ENCODE measurements around the gene B3GALNT1.
A peak's percentile ranks its signal among the peaks of the same experiment; 100 is the strongest.
"Not testable (repeated sequence)": the region's sequence is repeated elsewhere in the genome, so short reads cannot be mapped to it uniquely, and the experiment has no call there.

The B3GALNT1 gene

GRCh38 chr3:161049683-161050248 is 55.4 kb downstream of the B3GALNT1 start:
- H3K4me3 ChIP-seq = no peak overlapping the region
- no peaks in the 10 kb centered on the region for H3K36me3 ChIP-seq
- H4K20me1 ChIP-seq = no peaks in the 10 kb centered on the region
- peaks cover 0 to 8% (median 0%) of the 10 kb centered on the region in 11 experiments; a peak in 2 of 22 replicates for H3K9me3 ChIP-seq (replicated peaks in 1 of 11)
- H3K4me2 ChIP-seq = peak overlapping the region in 1 of 11 experiments; percentile 28; a peak in 2 of 22 replicates
- H3K27me3 ChIP-seq = no peaks in the 10 kb centered on the region
- H3K9ac ChIP-seq = no peak overlapping the region
- no peak overlapping the region for H3K27ac ChIP-seq
- peaks cover 0 to 44% (median 0%) of the 10 kb centered on the region in 10 experiments; a peak in 7 of 20 replicates for H3K4me1 ChIP-seq
- TF ChIP-seq Cebpa-rat (IDR thresholded peaks at IDR 0.05) = no peak

GRCh38 chr3:161043336-161044035 is 61.7 kb downstream of the B3GALNT1 start:
- Histone ChIP-seq H3K4me3 (no peak overlapping the region), H3K4me1 (peaks cover 0 to 35% (median 7%) of the 10 kb centered on the region in 10 experiments; a peak in 8 of 20 replicates), H3K36me3 (no peaks in the 10 kb centered on the region), H3K27me3 (no peaks in the 10 kb centered on the region), H3K4me2 (peak overlapping the region in 6 of 11 experiments; percentile 4 to 52 (median 32); a peak in 9 of 22 replicates), H3K27ac (peak overlapping the region in 5 of 11 experiments; percentile 14 to 58 (median 36); a peak in 7 of 22 replicates), H3K9me3 (replicated peaks in 1 of 11) (peaks cover 0 to 14% (median 0%) of the 10 kb centered on the region in 11 experiments; a peak in 3 of 22 replicates), H3K9ac (no peak overlapping the region; a peak in 2 of 22 replicates), H4K20me1 (no peaks in the 10 kb centered on the region)
- TF ChIP-seq Cebpa-rat (IDR thresholded peaks at IDR 0.05) = no peak

GRCh38 chr3:161042023-161042501 is 63.1 kb downstream of the B3GALNT1 start:
- no peaks in the 10 kb centered on the region for H3K36me3 ChIP-seq

GRCh38 chr3:161038725-161039124 is 66.4 kb downstream of the B3GALNT1 start:
- peaks cover 0 to 14% (median under 1%) of the 10 kb centered on the region in 11 experiments; a peak in 8 of 22 replicates for H3K9me3 ChIP-seq (replicated peaks in 1 of 11)
- H3K27me3 ChIP-seq = no peaks in the 10 kb centered on the region
- TF ChIP-seq Cebpa-rat (IDR thresholded peaks at IDR 0.05) = no peak
- no peaks in the 10 kb centered on the region for H3K36me3 ChIP-seq
- H3K4me2 ChIP-seq = peak overlapping the region in 3 of 11 experiments; percentile 4 to 41 (median 36); a peak in 5 of 22 replicates
- no peak overlapping the region for H3K9ac ChIP-seq
- H3K4me3 ChIP-seq = no peak overlapping the region
- peak overlapping the region in 4 of 11 experiments; percentile 41 to 87 (median 62); a peak in 5 of 22 replicates for H3K27ac ChIP-seq
- H3K4me1 ChIP-seq = peaks cover 0 to 75% (median 31%) of the 10 kb centered on the region in 10 experiments; a peak in 18 of 20 replicates
- no peaks in the 10 kb centered on the region for H4K20me1 ChIP-seq

More at GRCh38 chr3:161042023-161042501, 63.1 kb downstream of the B3GALNT1 start:
- Histone ChIP-seq H3K9me3 (replicated peaks in 1 of 11) (peaks cover 0 to 14% (median 0%) of the 10 kb centered on the region in 11 experiments; a peak in 6 of 22 replicates), H3K9ac (no peak overlapping the region; a peak in 1 of 22 replicates), H3K27ac (peak overlapping the region in 3 of 11 experiments; percentile 27 to 58 (median 57); a peak in 6 of 22 replicates), H3K4me1 (peaks cover 0 to 49% (median 10%) of the 10 kb centered on the region in 10 experiments; a peak in 11 of 20 replicates), H4K20me1 (no peaks in the 10 kb centered on the region), H3K4me2 (peak overlapping the region in 4 of 11 experiments; percentile 3 to 52 (median 32); a peak in 5 of 22 replicates), H3K4me3 (no peak overlapping the region), H3K27me3 (no peaks in the 10 kb centered on the region)
- no peak for TF ChIP-seq Cebpa-rat (IDR thresholded peaks at IDR 0.05)

GRCh38 chr3:161035711-161036110 is 69.4 kb downstream of the B3GALNT1 start:
- peak overlapping the region in 10 of 11 experiments; percentile 9 to 83 (median 68); a peak in 15 of 22 replicates for H3K9ac ChIP-seq
- peak overlapping the region; percentile 15 to 87 (median 62); a peak in 19 of 22 replicates for H3K4me2 ChIP-seq
- no peaks in the 10 kb centered on the region; a peak in 1 of 22 replicates for H3K36me3 ChIP-seq
- peaks cover 8 to 39% (median 16%) of the 10 kb centered on the region in 11 experiments for H3K9me3 ChIP-seq (replicated peaks in 1 of 11)
- H3K27ac ChIP-seq = peak overlapping the region; percentile 43 to 99 (median 84)
- no peaks in the 10 kb centered on the region for H3K27me3 ChIP-seq
- no peaks in the 10 kb centered on the region for H4K20me1 ChIP-seq
- H3K4me3 ChIP-seq = peak overlapping the region in 5 of 10 experiments; percentile 6 to 45 (median 32); a peak in 4 of 20 replicates
- peak in 2 of 11 experiments; percentile 21 to 81; a peak in 2 of 22 replicates for TF ChIP-seq Cebpa-rat (IDR thresholded peaks at IDR 0.05)
- peaks cover 0 to 61% (median 24%) of the 10 kb centered on the region in 10 experiments; a peak in 18 of 20 replicates for H3K4me1 ChIP-seq

- peaks cover 0 to 61% (median 24%) of the 10 kb centered on the region in 10 experiments; a peak in 18 of 20 replicates for H3K4me1 ChIP-seq
- H3K4me2 ChIP-seq = peak overlapping the region; percentile 15 to 87 (median 62); a peak in 21 of 22 replicates
- peak in 1 of 11 experiments; percentile 47; a peak in 2 of 22 replicates for TF ChIP-seq Cebpa-rat (IDR thresholded peaks at IDR 0.05)
- peak overlapping the region in 6 of 10 experiments; percentile 6 to 45 (median 28); a peak in 5 of 20 replicates for H3K4me3 ChIP-seq
- H3K27me3 ChIP-seq, H4K20me1 ChIP-seq, H3K36me3 ChIP-seq: not testable (repeated sequence)
- H3K27ac ChIP-seq = peak overlapping the region; percentile 43 to 99 (median 84)
- peak overlapping the region in 10 of 11 experiments; percentile 9 to 83 (median 68); a peak in 15 of 22 replicates for H3K9ac ChIP-seq
- peaks cover 8 to 39% (median 16%) of the 10 kb centered on the region in 11 experiments for H3K9me3 ChIP-seq (replicated peaks in 1 of 11)
Observed at GRCh38 chr3:161034913-161035550, 70.1 kb downstream of the B3GALNT1 start.

Measured in BLaER1 treated with 17β-estradiol and CSF1 and Interleukin-3, amounts not matched to agents 10 nM and 100 nM (cell line).